NCI-H1092 (cell line): ENCODE data around the gene TMEM143.
"Not testable (repeated sequence)": the region's sequence is repeated elsewhere in the genome, so short reads cannot be mapped to it uniquely, and the experiment has no call there.

Source experiments
- DNase-seq: peaks from one replicate; lab custom pipeline; 2025; lab: John Stamatoyannopoulos, UW

TMEM143 gene

DNA sequence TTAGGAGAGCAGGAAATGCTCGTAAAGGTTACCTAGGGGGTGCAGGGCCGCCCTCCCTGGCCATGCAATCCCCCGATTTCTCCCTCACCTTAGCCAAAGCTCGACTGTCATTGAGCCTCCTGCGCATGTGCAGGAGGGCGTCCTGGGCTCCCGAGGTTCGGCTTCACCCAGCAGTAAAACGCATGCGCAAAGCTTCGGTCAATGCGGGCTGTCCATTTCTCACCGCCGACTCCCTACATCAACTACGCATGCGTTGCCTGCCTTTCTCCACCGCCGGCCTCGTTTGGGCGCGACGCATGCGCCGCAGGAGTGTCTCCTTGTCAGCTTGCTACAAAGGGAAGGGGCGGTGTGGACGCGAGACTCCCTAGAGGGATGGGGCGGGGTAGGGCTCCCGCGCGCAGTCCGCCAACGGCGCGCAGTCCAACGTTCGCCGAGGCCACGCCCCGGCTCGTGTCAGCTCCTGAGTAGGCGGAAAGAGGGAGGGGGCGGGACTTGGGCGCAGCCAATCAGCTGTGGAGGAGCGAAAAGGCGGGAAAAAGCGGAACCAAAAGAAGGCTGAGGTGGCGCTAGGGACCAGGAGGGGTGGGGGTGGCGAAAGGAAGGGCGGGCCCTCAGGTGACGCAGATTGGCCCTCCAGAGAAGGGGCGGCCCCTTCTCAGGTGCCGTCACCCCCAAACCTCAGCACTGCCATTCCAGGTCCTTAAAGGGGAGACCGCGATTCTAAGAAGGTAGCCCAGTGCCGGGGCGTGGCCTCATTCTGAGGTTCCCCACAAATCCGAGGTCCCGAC lies at the start of gene TMEM143, which contains the start of gene SYNGR4:
TSS of gene TMEM143 (minus strand) at position 131 of the 788 bp plus-strand sequence. CDS start at position 111, 20 bp downstream.
TSS of gene SYNGR4 (plus strand) at position 558 of the 788 bp plus-strand sequence. CDS start 1,476 bp downstream, outside the sequence.
- peak; percentile 98 for DNase-seq

DNA sequence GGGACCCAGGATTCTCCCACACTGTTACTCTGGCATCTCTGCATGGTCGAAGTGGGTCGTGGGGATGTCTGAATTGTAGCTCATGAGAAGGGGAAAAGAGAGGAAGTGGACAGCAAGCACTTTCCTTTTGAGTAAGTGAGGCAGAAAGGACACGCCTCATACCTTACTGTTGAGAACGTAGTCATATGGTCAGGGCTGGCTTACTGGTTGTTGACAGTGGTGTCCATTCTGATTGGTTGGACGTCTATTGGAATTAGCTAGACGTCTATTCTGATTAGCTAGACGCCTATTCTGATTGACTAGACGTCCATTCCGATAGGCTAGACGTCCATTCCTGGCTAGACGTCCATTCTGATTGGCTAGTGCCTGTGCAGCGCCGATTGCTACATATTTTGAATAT lies 42.1 kb upstream of the TMEM143 start:
- no peak for DNase-seq

DNA sequence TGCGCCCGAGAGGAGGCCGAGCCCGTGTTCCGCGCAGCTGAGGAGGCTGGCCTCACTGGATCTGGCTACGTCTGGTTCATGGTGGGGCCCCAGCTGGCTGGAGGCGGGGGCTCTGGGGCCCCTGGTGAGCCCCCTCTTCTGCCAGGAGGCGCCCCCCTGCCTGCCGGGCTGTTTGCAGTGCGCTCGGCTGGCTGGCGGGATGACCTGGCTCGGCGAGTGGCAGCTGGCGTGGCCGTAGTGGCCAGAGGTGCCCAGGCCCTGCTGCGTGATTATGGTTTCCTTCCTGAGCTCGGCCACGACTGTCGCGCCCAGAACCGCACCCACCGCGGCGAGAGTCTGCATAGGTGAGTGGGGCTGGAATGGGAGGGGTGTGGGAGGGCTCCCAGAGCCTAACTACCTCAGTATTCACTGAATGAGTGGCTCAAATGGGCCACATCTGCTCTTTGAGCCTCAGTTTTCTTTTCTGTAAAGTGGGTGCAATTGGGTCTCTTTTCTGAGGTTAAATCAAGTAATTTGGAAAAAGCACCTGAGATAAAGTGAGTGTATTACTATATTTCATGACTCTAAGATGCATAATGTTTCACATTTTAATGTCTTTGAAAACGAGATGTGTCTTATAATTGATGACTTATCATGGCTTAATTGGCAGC lies 41.4 kb upstream of the TMEM143 start:
- DNase-seq = no peak

DNA sequence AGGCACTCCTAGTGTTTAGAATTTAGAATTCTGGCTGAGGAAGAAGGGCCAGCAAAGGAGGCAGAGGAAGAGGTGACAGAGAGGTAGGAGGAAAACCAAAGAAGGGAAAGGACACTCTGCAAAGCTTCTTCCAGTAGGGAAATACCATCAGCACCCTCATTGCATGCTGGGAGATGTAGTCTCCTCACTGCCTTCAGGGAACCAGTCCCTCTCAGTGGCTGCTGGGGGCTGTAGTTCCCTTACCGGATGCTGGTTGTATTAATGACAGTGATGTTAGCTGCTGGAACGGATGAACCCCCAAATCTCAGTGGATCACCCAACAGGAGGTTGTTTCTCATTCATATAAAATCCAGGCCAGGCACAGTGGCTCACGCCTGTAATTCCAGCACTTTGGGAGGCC lies 39.9 kb upstream of the TMEM143 start:
- DNase-seq = no peak

DNA sequence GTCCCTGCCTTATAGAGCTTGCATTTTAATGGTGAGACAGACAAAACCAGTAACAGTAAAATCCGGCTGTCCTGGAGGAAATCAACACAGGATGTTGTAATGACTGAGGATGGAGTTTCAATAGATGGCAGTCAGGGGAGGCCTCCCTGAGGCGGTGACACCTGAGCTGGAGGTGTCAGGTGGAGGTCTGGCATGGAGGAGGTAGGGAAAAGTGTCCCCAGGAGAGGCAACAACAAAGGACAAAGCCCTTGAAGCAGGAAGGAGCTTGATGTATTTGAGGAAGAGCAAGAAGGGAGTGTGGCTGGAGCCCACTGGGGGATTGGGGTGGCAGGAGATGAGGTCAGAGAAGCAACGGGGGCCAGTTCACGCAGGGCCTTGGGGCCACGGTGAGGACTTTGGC lies 37.5 kb upstream of the TMEM143 start:
- no peak for DNase-seq

DNA sequence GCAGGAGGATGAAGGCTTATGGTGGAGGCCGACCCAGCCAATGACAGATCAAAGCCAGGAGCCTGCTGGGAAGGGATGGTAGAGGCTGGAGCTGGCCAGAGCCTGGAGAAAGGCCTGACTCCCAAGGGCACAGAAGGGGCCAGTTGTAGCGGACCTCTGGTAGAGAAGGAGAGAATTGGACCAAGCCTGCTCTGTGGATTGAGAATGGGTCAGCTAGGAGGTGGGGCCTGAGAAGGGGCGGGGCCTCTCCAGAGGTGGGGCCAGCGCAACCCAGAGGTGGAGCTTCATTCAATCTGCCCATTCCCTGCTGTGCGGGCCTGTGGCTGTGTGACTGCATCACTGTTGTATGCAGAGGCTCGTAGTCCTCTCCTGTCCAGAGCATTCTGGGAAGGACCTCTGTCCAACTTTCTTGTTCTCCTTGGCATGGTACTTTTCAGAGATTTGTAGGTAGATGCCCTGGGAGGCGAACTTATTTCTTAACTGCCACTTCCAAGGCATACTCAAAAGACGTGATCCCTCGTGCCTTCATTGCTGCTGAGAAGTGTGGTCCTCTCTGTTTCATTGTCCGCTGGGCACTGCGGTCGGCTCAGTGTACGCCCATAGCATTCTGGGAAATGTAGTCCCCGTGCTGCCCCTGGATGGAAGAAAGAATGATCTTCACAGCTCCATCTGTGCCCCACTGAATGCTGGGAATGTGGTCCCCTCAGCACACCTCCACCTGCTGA lies 36.4 kb upstream of the TMEM143 start:
- DNase-seq = no peak

DNA sequence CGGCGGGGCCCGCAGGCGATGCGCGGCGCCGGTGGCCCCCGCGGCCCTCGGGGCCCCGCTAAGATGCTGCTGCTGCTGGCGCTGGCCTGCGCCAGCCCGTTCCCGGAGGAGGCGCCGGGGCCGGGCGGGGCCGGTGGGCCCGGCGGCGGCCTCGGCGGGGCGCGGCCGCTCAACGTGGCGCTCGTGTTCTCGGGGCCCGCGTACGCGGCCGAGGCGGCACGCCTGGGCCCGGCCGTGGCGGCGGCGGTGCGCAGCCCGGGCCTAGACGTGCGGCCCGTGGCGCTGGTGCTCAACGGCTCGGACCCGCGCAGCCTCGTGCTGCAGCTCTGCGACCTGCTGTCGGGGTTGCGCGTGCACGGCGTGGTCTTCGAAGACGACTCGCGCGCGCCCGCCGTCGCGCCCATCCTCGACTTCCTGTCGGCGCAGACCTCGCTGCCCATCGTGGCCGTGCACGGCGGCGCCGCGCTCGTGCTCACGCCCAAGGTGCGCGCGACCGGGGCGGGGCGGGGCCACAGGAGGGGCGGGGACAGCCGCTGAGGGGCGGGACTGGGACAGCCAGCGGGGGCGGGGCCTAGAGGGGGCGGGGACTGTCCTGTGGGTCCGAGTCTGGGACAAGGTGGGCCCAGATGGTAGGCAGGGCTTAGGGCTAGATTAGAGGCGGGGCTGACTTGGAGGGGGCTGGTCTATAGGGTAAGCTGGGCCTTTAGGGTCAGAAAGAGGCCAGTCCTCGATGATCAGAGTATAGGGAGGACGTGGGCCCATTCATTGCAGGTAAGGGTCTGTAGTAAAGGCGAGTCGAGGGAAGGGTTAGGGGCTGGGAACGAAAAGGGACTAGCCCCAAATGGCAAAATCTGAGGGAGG lies 34.9 kb upstream of the TMEM143 start:
- DNase-seq = peak; percentile 56

DNA sequence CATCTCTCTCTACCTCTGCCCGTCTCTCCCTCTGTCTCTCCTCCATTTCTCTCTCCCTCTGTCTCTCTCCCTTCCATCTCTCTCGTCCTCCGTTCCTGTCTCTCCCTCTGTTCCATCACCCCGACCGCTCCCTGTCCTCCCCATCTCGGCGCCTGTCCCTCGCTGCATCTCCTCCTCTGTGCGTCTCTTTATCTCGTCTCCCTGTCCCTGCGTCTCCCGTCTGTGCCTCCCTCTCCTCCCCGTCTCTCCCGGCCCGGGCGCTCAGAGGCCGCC lies 34.3 kb upstream of the TMEM143 start:
- DNase-seq = no peak

DNA sequence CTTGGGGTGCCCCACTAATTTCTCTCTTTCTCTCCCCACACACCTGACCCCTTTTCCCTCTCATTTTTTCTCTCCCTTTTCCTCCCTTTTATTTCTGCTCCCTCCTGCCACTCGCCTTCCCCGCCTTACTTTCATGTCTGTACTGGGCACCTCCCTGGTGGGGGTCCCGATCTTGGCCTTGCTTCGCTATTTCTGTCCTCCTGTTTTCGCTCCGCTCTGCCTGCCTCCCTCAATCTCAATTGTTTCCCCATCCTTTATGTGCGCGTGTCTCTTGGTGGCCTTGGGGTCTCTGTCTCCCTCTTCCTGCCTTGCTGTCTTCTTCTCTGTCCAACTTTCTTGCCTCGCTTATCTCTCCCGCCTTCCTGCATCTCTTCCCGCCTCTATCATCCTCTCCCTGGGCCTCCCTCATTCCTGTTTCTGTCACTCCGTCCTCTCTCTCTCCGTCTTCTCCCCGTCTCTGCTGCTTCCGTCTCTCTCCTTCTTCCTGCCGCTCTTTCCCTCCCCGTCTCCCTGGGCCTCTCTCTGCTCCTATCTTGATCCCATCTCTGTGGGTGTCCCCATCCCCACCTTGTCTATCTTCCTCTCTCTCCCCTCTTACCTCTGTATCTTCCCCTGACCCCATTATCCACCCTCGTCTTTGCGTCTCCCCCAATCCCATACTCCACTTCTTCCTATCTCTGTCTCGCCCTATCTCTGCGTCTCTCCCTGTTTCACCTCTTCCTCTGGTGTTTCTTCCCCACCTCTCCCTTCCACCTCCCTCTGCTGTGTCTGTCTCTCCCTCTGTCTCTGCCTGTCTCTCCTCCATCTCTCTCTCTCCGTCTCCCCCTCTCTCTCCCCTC lies 33.7 kb upstream of the TMEM143 start:
- DNase-seq = no peak

DNA sequence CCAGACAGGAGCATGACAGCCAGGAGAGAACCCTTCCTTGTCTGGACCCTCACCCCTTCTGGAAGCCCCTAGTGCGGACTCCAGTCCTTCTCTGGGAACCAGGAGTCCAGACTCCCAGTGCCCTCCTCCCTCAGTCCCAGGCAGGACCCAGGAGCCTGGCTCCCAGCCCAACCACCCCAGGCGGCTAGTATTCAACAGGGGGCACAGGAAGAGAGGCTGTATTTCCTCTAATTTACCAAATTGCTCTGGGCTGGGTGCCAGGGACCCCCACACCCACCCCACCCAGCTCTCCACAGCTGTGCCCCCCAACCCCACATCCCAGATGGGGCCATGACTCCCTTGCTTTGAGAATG lies 33.1 kb upstream of the TMEM143 start:
- DNase-seq = no peak

DNA sequence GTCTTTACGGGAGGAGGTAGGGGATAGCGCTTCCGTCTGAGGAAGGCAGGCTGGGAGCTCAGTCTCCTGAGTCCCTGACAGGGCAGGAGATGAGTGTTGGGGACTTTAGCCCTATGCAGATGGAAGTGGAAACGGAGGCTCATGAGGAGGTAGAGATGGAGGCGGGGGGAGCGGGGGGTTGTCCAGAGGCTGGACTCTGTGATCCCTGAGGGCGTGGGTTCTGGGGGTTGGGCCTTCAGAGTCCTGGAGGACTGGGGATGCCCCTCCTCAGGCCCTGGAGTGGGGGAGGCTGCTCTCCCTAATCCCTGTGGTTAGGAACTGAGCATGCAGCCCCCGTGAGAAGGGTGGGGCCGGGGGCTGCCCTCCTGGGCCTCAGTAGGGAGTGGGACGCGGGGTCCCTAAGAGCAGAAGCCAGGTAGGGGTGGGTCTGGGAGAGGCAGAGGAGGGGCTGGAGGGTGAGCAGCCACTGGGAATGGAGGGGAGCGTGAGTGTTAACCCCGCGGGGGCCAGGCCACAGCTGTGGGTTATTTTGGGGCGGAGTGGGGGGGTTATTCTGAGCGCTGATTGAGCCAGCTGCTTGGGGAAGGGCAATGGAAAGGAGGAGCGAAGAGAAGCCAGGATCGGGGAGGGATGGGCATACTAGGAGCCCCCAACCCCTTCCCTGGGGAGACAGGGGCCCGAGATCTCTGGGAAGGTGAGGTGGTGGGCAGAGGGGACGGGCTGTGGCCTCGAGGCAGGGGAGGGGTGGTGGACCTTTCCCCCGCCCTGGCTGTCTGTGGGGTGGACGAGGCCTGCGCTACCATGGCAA lies 32.5 kb upstream of the TMEM143 start:
- DNase-seq = no peak

DNA sequence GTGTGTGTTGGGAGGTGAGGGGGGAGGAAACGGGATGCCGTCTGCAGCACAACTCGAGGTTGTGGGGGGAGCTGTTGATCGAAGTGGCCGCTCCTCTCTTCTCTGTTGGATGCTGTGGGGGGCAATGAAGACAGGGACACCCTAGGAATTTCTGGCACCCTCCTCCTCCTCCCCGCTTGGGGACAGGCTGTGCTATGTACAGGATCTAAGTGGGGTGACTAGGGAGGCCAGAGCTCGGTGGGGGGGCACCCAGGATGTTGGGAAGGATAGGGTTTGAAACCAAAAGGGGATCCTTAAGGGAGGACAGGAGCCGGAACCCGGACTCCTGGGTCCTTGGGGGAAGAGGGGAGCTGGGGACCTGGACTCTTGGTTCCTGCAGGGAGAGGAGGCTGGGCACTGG lies 31.8 kb upstream of the TMEM143 start:
- DNase-seq = no peak

DNA sequence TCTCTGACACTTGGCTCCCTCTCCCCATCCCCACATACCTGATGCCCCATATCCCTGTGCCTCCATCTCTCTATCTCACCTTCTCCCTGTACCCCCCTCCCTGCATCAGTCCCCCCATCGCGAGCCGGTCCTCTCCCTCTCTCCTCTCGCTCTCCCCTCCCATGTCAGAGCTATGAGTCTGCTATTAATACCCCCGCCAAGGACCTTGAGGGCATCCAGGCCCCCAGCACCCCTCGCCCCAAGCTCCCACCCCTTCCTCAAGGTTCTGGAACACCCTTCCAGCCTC lies 31.4 kb upstream of the TMEM143 start:
- DNase-seq = no peak

DNA sequence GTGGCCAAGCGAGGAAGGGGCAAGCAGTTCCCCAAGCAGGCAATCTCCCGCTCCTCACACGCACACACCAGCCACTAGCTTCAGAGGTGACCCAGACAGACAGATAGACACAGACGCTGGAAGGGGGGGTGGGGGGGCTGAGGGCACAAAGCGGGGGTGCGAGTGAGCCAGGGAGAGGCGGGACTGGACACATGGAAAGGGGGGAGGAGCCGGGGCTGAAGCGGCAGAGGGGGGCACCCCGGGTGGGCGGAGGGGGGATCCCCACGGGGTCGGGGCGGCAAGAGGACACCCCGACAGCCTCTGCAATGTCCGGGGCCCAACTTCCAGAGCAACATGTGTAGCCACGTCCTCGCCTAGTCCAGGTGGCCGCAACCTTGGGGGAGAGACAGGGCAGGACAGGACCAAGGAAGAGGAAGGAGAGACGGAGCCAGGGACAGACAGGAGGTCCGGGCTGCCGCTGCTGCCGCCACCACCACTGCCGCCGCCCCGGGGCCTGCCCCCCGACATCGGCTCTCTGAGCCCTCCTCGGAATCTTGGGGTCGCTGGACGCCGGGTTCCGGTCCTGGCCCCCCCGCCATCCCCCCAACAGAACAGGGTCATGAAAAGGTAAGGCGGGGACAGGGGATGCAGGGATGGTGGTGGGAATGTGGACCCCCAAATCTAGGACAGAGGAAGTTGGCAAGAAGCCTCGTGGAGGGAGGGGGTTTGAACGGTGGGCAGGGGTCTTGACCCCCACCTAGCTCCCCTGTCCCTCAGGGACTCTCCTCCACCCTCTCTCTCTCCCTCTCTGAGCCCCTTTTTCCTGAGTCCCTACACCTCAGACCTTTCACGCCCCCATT lies 30.8 kb upstream of the TMEM143 start:
- no peak for DNase-seq

DNA sequence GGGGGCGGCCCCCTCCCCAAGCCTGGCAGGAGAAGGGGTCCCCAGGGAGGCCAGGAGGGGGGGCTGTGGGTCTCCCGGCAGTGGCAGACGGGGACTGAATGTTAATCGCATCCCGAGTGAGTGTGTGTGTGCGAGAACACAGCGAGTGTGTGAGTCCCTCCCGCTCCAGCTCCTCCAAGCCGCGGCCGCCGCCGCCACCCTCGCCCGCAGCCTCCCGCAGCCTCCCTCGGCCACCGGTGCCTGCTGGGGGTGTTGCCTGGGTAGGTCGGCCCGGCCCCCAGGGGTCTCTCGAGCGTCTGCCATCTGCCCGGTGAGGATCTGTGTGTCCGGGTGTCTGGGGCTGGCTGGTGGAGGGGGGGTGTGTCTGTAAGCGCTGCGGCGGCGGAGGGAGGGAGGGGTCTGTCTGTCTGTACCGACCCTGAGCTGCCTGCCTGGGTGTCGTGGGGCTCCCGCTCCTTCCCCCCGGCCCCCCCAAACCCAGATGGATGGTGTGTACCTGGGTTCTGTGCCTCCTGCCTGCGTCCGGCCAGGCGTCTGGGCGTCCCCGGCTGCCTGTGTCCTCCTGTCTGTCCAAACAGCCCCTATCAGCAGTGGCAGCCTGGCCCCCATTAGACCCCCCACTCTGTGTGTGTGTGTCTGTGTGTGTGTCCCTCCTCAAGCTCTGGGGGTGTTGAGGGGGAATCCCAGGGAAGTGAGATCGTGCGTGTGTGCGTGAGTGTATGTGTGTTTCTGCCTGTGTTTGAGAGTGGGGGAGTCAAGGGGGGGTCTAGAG lies 30.0 kb upstream of the TMEM143 start, which contains the start of gene GRIN2D:
TSS of gene GRIN2D (plus strand) at position 110 of the 772 bp plus-strand sequence. CDS start 4,725 bp downstream, outside the sequence.
- no peak for DNase-seq

DNA sequence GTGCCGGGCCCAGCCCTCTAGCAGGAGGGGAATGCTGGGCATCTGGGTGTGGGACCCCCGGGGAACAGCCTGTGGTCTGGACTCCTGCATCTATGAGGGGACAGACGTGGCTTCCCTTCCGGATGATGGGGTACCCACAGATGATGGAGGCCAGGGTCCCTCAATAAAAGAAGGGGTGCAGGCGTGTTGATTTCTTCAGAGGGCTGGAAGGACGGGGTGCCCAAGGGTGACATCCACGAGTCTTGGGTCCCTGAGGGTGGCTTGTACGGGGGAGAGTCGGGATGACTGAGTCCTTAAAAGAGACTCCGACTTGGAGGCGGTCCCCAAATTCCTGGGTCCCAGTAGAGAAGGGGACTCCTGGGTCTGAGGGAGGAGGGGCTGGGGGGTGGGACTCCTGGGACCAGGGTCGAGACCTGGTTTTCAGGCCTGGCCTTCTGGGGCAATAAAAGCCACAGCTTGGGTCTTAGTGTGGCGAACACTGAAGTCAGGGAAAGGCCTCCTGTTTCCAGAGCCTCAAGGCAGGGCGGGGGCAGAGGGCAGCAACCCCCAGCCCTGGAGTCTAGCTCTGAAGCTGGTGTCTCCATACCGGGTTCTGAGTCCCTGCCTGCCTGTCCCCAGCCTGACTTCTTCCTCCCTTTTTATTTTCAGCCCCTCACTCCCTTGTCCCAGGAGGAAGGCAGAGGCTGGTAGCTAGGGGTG lies 29.3 kb upstream of the TMEM143 start:
- no peak for DNase-seq

DNA sequence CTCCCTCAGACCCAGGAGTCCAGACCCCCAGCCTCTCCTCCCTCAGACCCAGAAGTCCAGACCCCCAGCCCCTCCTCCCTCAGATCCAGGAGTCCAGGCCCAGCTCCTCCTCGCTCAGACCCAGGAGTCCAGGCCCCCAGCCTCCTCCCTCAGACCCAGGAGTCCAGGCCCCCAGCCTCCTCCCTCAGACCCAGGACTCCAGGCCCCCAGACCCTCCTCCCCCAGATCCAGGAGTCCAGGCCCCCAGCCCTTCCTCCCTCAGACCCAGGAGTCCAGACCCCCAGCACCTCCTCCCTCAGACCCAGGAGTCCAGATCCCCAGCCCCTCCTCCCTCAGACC lies 28.2 kb upstream of the TMEM143 start:
- DNase-seq = not testable (repeated sequence)
